Ammon's horn (tissue), 1 donor: ENCODE results near the gene KLK14.

ENCODE experiments used
- DNase-seq: peaks from one replicate; pipeline ENCODE4 v3.0.0-alpha.2; 2016; ENCODE audit warnings: low spot score

The KLK14 gene

DNA sequence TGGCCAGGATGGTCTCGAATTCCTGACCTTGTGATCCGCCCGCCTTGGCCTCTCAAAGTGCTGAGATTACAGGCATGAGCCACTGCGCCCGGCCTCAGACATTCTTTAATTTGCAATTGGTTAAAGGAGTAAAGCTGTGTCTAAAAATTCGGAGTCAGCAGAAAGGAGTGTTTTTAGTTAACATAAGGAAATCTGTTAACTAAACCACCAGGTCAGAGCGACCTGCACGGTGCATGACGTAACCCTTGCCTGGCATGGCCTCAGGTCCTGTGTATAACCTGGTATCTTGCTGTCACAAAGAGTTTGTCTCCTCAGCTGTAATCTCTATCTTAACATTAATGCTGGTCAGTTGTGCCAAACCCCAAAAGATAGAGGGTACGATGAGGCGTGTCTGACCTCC is 38.4 kb downstream of the KLK14 start:
- DNase-seq: no peak

DNA sequence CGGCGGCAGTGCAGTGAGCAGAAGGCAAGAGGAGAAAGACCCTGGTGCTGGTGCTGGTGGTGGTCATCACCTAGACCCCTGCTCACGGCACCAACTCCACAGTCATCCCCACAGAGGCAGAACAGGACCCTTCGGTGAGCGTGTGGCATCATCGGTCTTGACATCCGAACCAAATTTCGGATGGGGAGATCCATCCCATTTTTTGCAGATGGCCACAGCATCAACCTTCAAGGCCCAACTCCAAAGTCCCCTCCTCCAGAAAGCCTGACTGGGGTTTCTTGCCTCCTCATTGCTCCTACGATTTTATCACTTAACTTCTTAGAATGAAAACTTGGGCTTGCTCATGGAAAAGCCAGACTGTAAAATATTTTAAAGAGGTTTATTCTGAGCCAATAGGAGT is 39.2 kb downstream of the KLK14 start:
- no peak for DNase-seq

DNA sequence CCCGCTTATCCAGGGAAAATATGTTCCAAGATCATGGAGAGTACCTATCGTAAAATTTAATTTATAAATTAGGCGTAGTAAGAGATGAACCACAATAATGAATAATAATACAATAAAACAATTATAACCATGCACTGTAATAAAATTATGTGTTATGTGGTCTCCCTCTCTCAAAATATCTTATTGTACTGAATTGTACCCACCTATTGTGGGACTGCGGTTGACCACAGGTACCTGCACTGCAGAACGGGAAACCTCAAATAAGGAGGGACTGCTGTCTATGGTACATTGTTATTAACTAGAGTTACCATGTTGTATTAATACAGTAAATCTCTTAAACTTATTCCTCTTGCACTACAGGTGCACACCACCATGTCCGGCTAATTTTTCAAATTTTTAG is 42.5 kb downstream of the KLK14 start:
- DNase-seq: no peak

DNA sequence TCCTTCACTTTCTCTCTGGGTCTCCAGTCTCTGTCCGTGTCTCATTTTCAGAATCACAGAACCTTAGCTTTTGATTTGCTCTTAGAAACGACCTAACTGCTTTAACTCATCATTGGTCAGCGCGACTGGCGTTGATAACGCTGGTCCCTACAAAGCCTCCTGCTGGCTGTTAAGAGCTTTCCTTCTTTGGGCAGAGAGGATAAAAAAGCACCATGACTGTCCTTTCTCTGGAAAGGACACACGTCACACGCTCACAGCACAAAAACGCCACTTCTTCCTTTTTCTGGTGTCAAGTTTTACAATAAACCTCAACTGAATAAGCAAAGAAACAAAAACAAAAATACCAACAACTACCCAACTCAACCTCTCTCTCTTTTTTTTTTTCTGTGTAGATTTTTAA is 46.2 kb downstream of the KLK14 start:
- DNase-seq: no peak

DNA sequence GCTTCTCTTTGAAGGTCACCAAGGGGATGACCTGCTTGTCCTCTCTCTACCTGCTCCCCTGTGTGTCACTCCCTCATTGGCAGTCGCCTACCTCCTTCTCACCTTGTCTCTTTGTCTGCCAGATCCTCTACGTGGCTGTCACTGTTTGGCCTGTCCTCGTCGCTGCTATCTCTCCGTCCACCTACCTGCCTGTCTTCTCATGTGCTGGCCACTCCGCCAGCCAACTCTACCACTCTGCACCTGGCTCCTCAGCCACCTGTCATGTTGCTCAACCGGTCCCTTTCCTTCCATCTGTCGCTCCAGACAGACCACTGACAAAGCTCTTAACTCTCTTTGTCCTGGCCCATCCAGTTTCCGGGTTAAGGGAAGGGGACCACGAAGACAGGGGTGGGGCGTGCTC is 48.0 kb downstream of the KLK14 start, which contains the start of gene KLK12:
Gene KLK12, minus strand, starts transcription at position 299 of the 400 bp plus-strand sequence. CDS start 381 bp downstream, outside the sequence.
- DNase-seq: no peak

DNA sequence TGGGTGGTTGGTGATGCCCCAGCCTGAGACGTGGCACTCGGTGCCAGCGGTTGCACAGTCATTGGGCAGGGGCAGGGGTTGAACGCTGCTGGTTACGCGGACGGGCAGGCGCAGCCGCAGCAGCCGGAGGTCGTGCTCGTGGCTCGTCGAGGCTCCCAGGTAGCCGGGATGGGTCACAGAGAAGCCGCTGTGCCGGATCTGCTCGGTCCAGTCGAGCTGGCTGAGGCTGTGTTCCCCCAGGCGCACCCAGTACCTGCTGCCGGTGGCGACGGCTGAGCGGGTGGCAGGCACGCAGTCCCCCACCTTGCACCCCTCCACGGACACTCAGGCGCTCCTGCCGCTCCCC is 50.8 kb downstream of the KLK14 start:
- no peak for DNase-seq

DNA sequence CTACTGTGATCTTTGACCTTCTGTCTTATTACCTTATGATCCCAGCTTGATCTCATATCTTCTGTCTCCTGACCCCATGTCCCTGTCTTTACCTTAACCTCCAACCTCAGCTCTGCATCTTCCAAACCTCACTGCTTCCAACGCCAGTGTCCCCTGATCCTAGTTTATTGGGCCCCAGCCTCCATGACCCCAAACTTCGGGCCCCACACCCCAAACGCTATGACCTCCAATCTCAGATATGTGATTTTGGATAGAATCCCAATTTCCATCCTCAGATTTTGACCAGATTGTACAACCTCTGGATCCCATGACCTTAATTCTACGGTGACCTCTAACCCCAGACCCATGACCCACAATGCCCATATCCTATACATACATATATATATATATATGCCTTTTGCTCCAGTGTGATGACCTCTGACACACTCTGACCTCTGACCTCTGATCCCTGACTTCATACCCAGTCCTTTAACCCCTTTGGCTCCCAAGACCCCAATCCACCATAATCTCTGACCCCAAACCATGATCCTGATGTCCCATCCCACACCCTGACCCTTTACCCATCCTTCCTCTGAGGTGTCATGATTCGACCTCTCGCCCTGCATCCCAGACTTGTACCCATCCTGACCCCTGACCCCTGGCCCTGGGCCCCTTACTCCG is 51.3 kb downstream of the KLK14 start:
- DNase-seq: no peak

DNA sequence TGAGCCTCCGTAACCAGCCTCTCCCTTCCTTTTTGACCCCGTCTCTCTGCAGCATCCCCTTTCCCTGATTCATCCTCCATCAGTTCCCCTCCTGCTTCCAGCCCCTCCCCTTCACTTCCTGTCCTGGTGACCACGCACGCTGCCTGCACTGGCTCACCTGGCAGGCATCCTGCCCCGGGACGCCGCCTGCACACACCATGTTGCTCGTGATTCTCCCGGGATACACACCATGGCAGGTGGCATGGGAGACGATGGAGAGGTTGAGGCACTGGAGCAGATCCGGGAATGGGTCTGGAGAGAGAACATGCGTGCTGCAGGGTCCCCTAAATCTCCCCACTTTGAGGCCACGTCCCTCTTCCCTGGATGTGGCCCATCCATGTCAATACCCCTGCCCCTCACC is 52.1 kb downstream of the KLK14 start:
- DNase-seq: no peak

DNA sequence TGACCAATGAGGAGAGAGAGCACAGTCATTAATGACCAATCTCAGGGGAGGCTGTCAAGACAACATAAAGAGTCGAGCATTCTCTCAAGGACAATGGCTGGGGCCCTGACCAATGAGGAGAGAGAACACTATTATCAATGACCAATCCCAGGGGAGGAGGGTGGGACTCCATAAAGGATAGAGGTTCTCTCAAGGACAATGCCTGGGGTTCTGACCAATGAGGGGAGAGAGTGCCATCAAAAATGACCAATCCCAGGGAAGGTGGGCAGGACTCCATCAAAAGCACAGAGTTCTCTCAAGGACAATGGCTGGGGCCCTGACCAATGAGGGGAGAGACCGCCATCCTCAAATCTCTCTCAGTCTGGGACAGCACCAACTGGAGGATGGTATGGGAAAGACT is 53.0 kb downstream of the KLK14 start:
- no peak for DNase-seq
